Uterus (tissue), 2 donors: Measurements from ENCODE around the gene TP53I11.

Experiments used
- CTCF ChIP-seq, 4 experiments: fragments of 200-600 bp in 2 of 4; fragments of 450-650 bp in 2 of 4; sonication (generic) in 2 of 4; IDR thresholded peaks; one replicate each; pipeline ENCODE4 v1.5.1; 2016 to 2019; ENCODE audit warnings: antibody characterized with exemption in 4 of 4, mild to moderate bottlenecking in 2 of 4, moderate library complexity in 1 of 4
- POLR2A ChIP-seq, 2 donors: fragments of 450-650 bp; IDR thresholded peaks; one replicate each; pipeline ENCODE4 v1.6.1; 2016; ENCODE audit warnings: antibody characterized with exemption in 2 of 2, mild to moderate bottlenecking in 1 of 2, moderate library complexity in 1 of 2

- no peak for TF ChIP-seq CTCF (IDR thresholded peaks at IDR 0.05)
- TF ChIP-seq POLR2A (IDR thresholded peaks at IDR 0.05) = no peak
Measured at GRCh38 chr11:44934735-44935250, 15.9 kb downstream of the TP53I11 start.
